Measurements from ENCODE around the gene ZNF683.
"Not testable (repeated sequence)": the region's sequence is repeated elsewhere in the genome, so short reads cannot be mapped to it uniquely, and the experiment has no call there.

The ZNF683 gene

DNA sequence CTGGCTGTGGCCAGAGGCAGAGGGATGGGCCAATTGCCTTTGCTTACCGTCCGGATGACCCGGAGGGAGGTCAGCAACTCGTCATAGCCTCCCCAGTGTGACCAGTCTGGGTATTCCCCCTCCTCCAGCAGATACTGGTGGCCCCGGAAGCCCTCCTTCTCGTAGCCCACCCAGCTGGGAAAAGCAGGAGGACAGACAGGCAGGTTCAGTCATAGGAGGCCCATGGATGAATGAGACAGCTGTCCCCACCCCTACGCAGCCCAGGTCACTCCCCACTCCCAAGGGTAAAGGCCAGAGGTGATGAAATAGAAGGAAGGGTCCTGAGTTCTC, 35.4 kb downstream of the ZNF683 start:
- DNase-seq (ENCODE audit: low spot score), result no peak

DNA sequence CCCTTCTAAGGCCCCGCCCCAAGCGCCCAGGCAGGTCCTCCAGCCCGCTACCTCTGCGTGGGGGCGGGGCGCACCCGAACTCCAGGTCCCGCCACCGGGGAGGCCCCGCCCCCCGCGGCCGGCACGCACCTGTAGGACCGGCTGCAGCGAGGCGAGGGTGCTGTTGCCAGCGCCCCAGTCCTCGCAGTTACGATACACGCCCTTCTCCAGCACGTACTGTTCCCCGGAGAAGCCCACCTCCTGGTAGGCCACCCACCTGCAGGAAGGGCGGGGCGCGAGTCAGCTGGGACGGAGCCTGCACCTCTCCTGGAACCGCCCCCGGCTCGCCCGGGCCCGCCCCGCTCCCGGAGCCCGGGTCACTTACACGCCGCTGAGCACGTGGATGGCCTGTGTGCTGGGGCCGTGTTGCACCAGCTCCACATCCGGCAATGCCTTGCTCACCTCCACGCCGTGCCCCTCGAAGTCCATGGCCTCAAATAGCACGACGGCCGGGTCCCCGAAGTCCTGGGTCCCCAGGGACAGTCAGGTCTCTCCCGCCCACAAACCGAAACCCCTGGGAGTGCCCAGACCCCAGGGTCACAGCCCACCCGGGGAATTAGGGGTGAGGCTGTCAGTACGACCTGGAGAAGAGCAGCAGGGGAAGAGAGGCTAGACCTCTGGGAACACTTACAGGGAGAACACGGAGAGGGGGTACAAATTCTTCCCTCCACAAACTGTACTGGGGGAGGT, 35.9 kb downstream of the ZNF683 start:
- DNase-seq (ENCODE audit: low spot score), result peak; percentile 87

DNA sequence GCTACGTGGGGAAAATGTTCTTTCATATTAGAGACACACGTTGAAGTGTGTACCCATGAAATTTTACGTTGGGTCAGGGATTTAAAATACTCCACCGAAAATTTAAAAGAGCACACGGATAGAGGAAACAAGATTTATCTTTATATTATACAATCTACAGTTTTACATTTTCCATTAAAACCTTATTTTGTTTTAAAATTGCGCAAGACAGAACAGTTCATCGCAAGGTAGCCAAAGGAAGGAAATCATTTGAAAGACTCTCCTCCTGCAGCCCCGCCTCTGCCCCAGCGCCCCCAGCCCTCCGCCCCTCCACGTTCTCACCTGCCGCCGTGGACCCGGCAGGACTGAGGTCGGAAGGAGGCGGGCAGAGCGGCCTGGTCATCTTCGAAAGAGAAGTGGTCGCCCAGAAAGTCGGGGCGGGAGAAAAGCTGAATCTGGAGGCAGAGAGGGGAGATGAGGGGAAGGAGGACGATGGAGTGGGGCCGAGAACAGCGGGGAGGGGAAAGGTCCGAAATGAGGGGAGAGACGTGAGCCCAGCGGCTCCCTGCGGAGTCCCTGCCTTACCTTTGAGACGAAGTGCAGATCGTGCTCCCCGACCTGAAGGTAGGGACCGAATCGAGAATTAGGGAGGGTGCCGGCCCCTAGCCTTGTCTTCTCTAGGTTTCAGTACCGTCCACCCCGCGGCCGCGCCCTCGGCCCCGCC, 36.6 kb downstream of the ZNF683 start:
- DNase-seq (ENCODE audit: low spot score), result no peak

DNA sequence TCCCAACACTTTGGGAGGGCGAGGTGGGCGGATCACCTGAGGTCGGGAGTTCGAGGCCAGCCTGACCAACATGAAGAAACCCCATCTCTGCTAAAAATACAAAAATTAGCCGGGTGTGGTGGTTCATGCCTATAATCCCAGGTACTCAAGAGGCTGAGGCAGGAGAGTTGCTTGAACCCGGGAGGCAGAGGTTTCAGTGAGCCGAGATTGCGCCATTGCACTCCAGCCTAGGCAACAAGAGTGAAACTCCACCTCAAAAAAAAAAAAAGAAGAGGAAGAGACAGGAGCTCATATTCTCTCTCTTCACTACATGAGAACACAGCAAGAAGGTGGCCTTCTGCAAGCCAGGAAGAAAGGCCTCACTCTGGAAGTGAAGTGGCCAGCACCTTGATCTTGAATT, 39.2 kb downstream of the ZNF683 start:
- not testable (repeated sequence) for DNase-seq (ENCODE audit: low spot score)

DNA sequence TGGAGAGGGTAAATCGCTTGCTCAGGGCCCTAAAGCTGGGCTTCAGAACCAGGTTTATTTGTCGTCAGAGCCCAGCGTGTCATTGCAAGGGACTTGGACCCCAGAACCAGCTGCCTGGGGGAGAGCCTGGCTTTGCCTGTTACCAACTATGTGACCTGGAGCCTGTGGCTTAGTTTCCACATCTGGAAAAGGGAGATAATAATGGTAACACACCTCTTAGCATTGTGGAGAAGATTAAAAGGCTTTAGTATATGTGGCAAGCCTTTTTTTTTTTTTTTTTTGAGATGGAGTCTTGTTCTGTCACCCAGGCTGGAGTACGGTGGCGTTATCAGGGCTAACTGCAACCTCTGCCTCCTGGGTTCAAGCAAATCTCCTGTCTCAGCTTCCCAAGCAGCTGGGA, 42.3 kb downstream of the ZNF683 start:
- no peak for DNase-seq (ENCODE audit: low spot score)

DNA sequence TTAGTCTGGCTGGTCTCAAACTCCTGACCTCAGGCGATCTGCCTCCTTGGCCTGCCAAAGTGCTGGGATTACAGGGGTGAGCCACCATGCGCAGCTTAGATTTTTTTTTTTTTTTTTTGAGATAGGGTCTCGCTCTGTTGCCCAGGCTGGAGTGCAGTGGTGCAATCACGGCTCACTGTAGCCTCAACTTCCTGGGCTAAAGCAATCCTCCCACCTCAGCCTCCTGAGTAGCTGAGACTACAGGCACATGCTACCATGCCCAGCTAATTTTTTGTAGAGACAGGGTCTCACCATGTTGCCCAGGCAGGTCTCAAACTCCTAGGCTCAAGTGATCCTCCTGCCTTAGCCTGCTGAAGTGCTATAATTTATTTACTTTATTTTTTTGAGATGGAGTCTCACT, 43.2 kb downstream of the ZNF683 start:
- not testable (repeated sequence) for DNase-seq (ENCODE audit: low spot score)

DNA sequence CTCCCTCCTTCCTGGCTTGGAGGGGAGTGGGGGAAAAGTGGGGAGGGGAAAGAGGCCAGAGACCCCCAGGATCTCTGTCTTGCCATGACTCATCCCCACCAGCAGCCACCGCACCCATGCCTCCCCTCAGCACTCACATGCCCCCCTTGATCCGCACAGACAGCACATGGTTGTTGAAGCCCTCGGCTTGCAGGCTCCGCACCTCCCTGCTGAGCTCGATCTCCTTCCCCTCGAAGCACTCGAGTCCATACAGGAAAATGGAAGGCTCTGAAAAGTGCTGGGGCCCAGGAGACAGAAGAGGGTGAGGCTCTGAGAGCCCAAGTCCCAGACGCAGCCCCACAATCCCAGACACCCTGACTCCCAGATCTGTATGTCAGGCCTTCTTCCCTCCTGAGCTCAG, 44.0 kb downstream of the ZNF683 start:
- DNase-seq (ENCODE audit: low spot score), result no peak

DNA sequence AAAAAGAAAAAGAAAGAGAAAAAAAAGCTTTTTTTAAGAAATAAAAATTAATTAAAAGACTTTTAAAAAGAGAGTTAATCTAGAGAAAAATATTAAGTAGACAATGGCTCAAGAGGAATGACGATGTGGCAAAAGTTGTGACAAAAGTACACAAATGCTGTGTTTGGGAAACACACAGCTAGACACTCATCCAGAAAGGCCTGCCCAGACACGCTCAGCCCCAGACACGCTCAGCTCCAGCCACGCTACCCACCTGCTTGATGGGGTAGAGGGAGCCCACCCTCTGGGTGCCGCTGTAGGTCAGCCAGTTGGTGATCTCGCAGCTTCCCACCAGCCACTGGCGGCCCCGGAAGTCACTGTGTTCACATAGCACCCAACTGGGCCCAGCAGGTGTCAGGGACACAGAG, 44.6 kb downstream of the ZNF683 start:
- DNase-seq (ENCODE audit: low spot score), result no peak

DNA sequence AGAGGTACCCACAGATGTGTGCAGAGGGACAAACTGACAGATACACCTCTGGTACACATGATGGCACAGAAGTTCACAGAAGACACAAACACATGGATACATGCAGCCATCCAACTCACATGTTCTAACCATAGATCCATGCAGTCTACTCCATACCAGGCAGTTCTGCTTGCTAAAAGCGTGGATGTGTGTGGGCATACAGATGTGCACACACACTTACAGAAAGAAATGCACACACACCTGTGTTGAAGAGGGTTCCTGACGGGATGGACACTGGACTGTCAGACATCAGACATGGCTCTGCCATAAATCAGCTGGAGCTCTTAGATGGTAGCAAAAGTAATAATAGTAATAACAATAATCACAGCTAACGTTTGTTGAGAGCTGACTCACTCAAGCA, 48.0 kb downstream of the ZNF683 start:
- no peak for DNase-seq (ENCODE audit: low spot score)

DNA sequence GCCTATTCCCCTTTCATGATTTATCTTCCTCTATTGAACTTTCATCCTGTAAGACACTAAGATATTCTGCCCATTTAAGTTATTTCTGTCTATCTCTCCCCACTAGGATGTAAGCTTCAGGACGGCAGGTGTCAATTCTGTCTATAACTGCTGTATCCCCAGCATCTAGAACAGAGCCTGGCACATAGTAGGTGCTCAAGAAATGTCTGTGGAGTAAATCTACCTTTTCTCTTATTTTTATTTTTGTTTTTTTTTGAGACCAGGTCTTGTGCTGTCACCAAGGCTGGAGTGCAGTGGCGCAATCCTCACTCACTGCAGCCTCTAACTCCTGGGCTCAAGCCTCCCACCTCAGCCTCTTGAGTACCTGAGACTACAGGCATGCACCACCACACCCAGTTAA, 49.2 kb downstream of the ZNF683 start:
- no peak for DNase-seq (ENCODE audit: low spot score)

DNA sequence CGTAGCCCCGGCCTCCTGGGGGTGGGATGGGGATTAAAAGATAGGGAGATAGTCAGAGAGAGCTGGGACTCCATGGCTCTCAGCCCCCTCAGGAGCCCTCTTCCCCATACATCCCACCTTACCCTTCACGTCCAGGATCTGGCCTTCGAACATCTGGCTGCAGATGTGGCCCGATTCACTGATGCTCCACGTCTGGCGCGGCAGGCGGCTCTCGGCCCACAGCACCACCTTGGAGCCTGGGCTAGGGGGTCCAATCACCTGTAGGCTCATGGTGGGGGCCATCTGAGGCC, 50.6 kb downstream of the ZNF683 start:
- DNase-seq (ENCODE audit: low spot score), result no peak

DNA sequence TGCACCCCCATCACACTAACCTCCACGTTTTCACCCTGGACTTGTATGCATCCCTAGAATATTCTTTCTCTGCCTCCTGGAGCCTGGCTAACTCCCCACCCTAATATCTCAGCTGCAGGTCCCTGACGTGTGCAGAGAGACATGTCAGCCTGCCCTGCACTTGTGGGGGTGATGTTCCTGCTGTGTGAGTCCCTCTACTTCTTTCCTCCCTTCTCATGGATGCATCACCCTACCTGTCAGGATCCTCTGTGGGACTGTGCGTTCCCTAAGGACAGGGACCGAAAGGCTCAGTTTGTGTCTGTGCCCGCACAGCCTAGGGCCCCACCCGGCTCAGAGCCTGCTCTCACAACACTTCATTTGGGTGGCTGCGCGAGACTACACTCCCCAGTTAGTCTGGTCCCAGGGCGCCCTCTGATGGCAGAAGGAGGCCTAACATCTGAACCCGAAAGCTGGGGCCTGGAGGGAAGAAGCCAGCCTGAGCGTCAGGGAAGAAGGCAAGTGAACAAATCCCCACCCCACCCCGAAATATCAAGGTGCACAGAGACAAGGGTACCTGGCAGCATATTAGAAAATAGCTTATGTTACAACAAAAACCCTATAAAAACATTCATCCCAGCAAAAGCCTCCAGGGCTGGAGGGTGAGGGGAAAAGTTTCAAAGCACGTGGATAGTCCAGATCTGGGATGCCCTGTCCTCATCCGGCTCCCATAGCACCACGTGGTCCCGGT, 51.1 kb downstream of the ZNF683 start:
- DNase-seq (ENCODE audit: low spot score), result peak; percentile 96

DNA sequence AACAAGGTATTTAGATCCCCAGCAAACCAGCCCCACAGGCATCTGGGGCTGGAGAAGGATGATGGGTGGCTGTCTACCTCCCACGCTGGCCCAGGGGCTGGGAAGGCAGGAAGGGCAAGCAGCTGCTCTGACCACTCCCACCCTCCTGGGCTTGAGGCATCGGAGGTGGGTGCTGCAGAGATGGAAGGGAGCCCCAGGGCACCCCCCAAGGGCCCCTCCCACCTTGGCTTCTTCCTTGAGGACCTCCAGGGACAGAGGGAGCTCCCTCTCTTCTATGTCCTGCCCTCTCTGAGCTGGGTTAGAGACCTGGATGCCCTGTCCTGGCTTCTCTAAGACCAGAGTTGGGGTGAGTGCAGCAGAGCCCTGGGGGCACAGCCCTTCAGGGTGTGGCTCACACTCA, 51.7 kb downstream of the ZNF683 start:
- no peak for DNase-seq (ENCODE audit: low spot score)

DNA sequence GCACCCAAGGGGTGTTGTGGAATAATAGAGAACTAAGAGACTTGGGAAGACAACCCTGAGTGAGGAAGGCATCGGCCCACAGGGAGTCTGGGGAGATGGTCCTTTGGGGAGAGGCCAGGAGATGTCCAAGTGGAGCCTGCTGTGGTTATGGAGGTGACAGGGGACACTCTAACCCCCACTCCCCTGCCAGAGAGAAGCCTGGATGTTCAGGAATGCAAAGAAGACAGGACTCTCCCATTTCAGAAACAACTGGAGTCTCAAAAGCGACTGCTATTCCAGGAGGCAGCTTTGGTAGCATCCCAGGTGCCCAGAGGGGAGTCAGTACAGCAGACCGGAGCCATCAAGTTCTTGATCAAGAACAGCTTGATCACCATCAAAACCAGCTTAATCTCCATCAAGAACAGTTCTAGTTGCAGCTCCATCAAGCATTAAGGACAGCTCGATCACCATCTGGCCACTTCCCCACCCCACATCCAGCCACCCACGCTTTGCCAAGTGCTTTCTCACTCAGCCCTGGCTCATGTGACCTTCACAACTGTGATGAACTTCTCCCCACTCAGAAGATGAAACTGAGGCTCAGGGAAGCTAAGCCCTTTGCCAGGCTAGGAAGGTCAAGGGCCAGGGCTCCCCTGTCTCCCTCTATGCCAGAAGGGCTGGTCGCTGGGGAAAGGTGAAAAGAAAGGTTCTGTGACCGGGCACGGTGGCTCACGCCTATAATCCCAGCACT, 54.0 kb downstream of the ZNF683 start:
- DNase-seq (ENCODE audit: low spot score), result no peak

DNA sequence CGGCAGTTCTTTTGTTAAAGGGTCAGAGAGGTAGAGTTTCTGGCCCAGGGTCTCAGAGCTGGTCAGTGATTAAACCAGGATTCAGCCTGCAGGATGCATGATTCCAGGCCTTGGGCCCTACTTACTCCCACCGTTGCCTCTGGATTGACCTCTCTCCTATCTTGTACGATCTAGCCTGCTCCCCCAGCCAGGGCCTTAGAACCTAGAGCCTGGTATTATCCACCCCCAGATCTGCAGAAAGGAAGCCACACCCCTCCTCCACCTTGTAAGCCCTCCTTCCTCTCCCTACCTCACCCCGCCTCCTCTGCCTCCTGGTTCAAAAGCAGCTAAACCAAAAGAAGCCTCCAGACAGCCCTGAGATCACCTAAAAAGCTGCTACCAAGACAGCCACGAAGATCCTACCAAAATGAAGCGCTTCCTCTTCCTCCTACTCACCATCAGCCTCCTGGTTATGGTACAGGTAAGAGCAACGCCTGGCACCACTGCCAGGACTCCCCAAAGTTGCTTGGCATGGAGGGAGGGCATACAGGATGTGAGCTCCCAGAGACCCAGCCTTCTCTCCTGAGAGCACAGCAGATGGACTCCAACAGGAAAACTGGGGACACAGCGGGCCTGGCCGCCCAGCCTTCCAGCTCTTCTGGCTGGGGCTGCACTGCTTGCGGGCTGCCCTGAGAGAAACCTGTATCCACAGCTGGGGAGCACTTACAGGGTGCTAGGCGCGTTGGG, 54.8 kb downstream of the ZNF683 start, which contains the start of gene CD52:
CD52 (plus strand) TSS at position 347 of the 726 bp plus-strand sequence; CDS start at position 407, 60 bp downstream.
- DNase-seq (ENCODE audit: low spot score), result peak; percentile 85

DNA sequence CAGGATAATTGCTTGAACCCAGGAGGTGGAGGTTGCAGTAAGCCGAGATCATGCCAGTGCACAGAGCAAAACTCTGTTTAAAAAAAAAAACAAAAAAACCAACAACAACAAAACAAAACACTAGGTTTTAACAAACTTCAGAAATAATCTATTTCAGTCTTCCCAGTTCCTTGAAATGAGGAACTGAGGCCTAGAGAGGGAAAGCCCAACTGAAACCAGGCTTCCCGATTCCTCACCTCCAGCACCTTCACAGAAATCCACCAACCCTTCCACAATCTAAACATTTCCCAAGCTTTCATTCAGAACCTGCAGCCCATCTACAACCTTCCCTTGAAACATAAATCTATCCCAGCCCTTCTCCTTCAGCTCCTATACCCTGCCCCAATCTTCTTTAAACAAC, 55.4 kb downstream of the ZNF683 start:
- DNase-seq (ENCODE audit: low spot score), result no peak

DNA sequence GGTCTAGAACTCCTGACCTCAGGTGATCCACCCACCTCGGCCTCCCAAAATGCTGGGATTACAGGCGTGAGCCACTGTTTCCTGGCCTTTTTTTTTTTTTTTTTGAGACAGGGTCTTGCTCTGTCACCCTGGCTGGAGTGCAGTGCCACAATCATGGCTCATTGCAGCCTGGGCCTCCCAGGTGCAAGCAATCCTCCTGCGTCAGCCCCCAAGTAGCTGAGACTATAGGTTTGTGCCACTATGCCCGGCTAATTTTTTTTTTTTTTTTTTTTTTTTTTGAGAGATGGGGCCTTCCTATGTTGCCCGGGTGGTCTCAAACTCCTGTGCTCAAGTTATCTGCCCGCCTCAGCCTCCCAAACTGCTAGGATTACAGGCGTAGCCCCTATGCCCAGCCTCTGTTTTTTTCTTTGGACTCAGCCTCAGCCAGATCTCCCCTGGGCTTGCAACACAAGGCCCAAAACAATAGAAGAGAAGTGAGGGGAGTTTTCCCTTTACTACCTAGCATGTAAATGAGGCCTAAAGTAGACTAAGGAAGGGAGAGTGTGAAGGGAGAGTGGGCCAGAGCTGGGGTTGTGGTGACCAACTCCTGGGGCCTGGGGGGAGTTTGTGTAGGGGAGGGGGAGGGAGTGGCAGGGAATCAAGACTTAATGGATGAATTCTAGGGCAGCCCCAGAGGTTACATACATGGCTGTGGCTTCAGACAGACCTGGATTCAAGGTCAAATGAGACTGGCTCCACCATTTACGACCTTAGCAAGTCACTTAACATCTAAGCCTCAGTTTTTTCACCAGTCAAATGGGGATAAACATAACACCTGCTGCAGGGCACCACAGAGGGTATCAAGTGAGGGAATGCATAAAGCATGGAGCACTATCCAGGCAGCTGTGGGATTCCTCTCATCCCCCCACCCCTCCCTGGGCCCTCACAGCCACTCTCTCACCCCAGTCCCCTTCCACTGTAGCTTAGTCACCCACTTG, 56.4 kb downstream of the ZNF683 start:
- no peak for DNase-seq (ENCODE audit: low spot score)

DNA sequence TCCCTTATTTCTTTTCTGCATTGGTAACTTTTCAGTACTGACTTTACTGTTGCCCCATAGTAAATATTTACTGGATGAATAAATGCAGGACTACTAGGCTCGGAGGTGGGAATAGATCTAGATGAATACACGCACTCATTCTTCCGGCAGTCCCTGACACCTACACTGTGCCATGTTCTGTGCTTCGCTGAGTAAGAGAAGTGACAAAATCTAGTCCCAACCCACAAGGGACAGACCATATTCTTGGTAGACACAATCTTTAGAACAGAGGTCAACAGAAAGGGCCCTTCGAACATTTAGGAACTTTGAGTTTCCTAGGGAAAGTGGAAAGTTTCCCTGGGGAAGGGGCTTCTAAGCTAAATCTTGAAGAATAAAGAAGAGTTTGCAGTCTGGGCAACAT, 58.0 kb downstream of the ZNF683 start:
- no peak for DNase-seq (ENCODE audit: low spot score)

Measured in CD4-positive, alpha-beta T cell treated with Interleukin-2 at 100 ng/mL for 4 hours (primary cell).